GM23338 (cell line): ENCODE results near the gene TXNDC17.

ENCODE experiments used
- CREB1 ChIP-seq: fragments of 250-450 bp; sonication (Bioruptor Pico); IDR thresholded peaks from 2 replicates; pipeline ENCODE4 v1.5.0; 2020; ENCODE audit warnings: low read depth, mild to moderate bottlenecking, moderate library complexity
- EZH2 ChIP-seq: fragments of 200-600 bp; sonication (generic); IDR thresholded peaks from one replicate; pipeline ENCODE4 v1.8.0; 2017; ENCODE audit warnings: antibody characterized with exemption, mild to moderate bottlenecking, low read depth; ENCODE audit not compliant: unreplicated experiment
- EZH2phosphoT487 ChIP-seq: fragments of 200-600 bp; sonication (generic); IDR thresholded peaks from one replicate; pipeline ENCODE4 v1.8.1; 2018; ENCODE audit warnings: antibody characterized with exemption; ENCODE audit not compliant: unreplicated experiment
- JUNB ChIP-seq: IDR thresholded peaks from one replicate; pipeline ENCODE4 v1.6.1; 2016; ENCODE audit warnings: antibody characterized with exemption; ENCODE audit not compliant: unreplicated experiment
- NANOG ChIP-seq: IDR thresholded peaks from 2 replicates; pipeline ENCODE4 v1.6.1; 2016; ENCODE audit warnings: antibody characterized with exemption, borderline replicate concordance
- POLR2AphosphoS5 ChIP-seq: IDR thresholded peaks from 2 replicates; pipeline ENCODE4 v1.6.1; 2016; ENCODE audit warnings: antibody characterized with exemption, low read depth
- STAT1 ChIP-seq: IDR thresholded peaks from one replicate; pipeline ENCODE4 v1.6.1; 2016; ENCODE audit warnings: antibody characterized with exemption; ENCODE audit not compliant: unreplicated experiment
- ZNF114 ChIP-seq: fragments of 250-450 bp; sonication (Bioruptor Pico); IDR thresholded peaks from 2 replicates; pipeline ENCODE4 v1.5.0; 2020; ENCODE audit warnings: mild to moderate bottlenecking, moderate library complexity
- ZNF331 ChIP-seq: fragments of 250-450 bp; sonication (Bioruptor Pico); IDR thresholded peaks from 2 replicates; pipeline ENCODE4 v1.5.0; 2020; ENCODE audit warnings: low read depth, mild to moderate bottlenecking, moderate library complexity
- TF ChIP-seq, protein P1 (sequence below), 2 experiments: fragments of 200-600 bp in 1 of 2; sonication (generic) in 1 of 2; conservative IDR thresholded peaks; 2 replicates each; pipeline versions ENCODE4 v1.5.1 to v1.6.1; 2016 to 2017; ENCODE audit warnings: antibody characterized with exemption in 2 of 2, low read depth in 2 of 2, mild to moderate bottlenecking in 2 of 2, moderate library complexity in 1 of 2
- TF ChIP-seq, protein P2 (sequence below): IDR thresholded peaks from one replicate; pipeline ENCODE4 v1.6.1; 2018; ENCODE audit warnings: antibody characterized with exemption; ENCODE audit not compliant: unreplicated experiment

DNA sequence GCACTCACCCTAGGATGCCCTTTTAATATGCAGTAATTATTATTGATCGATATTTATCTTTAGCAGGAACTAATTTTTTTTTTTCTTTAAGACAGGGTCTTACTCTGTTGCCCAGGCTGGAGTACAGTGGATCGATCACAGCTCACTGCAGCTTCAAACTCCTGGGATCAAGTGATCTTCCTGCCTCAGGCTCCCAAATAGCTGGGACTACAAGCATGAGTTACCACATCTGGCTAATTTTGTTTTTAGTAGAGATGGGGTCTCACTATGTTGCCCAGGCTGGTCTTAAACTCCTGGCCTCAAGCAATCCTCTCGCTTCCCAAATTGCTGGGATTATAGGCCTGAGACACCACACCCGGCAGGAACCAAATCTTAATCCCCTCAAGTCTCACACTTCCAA lies 29.6 kb upstream of the TXNDC17 start:
- TF ChIP-seq, protein P1, sequence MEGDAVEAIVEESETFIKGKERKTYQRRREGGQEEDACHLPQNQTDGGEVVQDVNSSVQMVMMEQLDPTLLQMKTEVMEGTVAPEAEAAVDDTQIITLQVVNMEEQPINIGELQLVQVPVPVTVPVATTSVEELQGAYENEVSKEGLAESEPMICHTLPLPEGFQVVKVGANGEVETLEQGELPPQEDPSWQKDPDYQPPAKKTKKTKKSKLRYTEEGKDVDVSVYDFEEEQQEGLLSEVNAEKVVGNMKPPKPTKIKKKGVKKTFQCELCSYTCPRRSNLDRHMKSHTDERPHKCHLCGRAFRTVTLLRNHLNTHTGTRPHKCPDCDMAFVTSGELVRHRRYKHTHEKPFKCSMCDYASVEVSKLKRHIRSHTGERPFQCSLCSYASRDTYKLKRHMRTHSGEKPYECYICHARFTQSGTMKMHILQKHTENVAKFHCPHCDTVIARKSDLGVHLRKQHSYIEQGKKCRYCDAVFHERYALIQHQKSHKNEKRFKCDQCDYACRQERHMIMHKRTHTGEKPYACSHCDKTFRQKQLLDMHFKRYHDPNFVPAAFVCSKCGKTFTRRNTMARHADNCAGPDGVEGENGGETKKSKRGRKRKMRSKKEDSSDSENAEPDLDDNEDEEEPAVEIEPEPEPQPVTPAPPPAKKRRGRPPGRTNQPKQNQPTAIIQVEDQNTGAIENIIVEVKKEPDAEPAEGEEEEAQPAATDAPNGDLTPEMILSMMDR (conservative IDR thresholded peaks at IDR 0.05; ENCODE audit: low read depth in 2 of 2) = no peak
- TF ChIP-seq POLR2AphosphoS5 (no peak), CREB1 (CRISPR knock-in tag) (no peak), STAT1 (no peak), EZH2 (no peak), EZH2phosphoT487 (no peak), ZNF331 (no peak), ZNF114 (CRISPR knock-in tag) (no peak), NANOG (no peak), JUNB (no peak)
- TF ChIP-seq, protein P2, sequence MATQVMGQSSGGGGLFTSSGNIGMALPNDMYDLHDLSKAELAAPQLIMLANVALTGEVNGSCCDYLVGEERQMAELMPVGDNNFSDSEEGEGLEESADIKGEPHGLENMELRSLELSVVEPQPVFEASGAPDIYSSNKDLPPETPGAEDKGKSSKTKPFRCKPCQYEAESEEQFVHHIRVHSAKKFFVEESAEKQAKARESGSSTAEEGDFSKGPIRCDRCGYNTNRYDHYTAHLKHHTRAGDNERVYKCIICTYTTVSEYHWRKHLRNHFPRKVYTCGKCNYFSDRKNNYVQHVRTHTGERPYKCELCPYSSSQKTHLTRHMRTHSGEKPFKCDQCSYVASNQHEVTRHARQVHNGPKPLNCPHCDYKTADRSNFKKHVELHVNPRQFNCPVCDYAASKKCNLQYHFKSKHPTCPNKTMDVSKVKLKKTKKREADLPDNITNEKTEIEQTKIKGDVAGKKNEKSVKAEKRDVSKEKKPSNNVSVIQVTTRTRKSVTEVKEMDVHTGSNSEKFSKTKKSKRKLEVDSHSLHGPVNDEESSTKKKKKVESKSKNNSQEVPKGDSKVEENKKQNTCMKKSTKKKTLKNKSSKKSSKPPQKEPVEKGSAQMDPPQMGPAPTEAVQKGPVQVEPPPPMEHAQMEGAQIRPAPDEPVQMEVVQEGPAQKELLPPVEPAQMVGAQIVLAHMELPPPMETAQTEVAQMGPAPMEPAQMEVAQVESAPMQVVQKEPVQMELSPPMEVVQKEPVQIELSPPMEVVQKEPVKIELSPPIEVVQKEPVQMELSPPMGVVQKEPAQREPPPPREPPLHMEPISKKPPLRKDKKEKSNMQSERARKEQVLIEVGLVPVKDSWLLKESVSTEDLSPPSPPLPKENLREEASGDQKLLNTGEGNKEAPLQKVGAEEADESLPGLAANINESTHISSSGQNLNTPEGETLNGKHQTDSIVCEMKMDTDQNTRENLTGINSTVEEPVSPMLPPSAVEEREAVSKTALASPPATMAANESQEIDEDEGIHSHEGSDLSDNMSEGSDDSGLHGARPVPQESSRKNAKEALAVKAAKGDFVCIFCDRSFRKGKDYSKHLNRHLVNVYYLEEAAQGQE = no peak
